Endometrial microvascular endothelial cells (primary cell): ENCODE measurements around the gene ASCL5. TPM values are rescaled to one million over a fixed set of nuclear protein-coding genes. Genes with fewer than 3 reads are reported as not detected.
"Not testable (repeated sequence)": the region's sequence is repeated elsewhere in the genome, so short reads cannot be mapped to it uniquely, and the experiment has no call there.

Source experiments
- in situ Hi-C: cut with HindIII; loops from 2 replicates; pipeline ENCODE4 v1.10.0; 2017; ENCODE audit warnings: low sequenced_read_pairs, low pct_unique_long_range_greater_than_20kb; ENCODE audit errors: inconsistent ontology term
- total RNA-seq: library from RNA; depleted of rRNA; stranded (reverse); fragments of >200 nt; gene quantifications from one replicate; pipeline ENCODE4 v1.2.3, GENCODE V29; 2015; ENCODE audit errors: inconsistent ontology term

The ASCL5 gene
- total RNA-seq: not detected

- in situ Hi-C loops: no loop called here
Observed at GRCh38 chr1:201126832-201127754, at the start of gene ASCL5. Gene ASCL5, minus strand, starts transcription at chr1:201127184. Its CDS starts 11,812 bp downstream, at chr1:201115372.

- in situ Hi-C loops: no loop called here
Observed at GRCh38 chr1:201175820-201176500, 49.0 kb upstream of the ASCL5 start.

- in situ Hi-C loops: no loop called here
Observed at GRCh38 chr1:201173736-201174135, 46.8 kb upstream of the ASCL5 start.

DNA sequence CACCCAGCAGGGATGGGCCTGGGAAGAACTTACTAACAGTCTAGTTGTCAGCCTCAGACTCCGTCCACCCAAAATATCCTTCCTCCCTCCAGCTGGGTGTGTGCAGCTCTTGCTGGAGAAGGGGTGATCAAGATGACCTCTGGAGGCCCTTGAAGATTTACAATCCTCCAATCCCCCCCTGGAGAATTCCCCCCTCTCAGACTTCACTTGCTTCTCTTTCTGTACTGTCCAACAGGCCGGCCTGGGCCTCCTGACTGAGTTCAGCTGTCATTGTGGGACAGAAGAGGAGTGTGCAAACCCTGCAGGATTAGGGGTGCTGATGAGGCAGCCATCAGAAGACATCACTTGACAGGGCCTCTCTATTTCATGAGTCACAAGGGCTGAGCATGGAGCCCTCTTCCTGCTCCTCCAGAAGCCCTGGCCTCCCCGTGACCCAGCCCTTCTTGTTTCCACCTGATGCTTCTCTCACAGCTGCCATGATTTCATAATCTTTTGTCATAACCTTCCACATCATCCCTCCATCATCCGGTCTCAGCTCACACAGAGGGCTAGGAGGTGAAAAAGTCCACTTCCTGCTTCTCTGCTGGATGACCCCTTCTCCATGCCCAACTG is 46.1 kb upstream of the ASCL5 start:
- in situ Hi-C loops: no loop called here

- in situ Hi-C loops: no loop called here
Observed at GRCh38 chr1:201172326-201172725, 45.3 kb upstream of the ASCL5 start.

- in situ Hi-C loops: no loop called here
Observed at GRCh38 chr1:201171063-201172036, 44.4 kb upstream of the ASCL5 start.

GRCh38 chr1:201170533-201171062 is 43.6 kb upstream of the ASCL5 start:
- in situ Hi-C loops: no loop called here

GRCh38 chr1:201169971-201170532 is 43.1 kb upstream of the ASCL5 start:
- in situ Hi-C loops: no loop called here

DNA sequence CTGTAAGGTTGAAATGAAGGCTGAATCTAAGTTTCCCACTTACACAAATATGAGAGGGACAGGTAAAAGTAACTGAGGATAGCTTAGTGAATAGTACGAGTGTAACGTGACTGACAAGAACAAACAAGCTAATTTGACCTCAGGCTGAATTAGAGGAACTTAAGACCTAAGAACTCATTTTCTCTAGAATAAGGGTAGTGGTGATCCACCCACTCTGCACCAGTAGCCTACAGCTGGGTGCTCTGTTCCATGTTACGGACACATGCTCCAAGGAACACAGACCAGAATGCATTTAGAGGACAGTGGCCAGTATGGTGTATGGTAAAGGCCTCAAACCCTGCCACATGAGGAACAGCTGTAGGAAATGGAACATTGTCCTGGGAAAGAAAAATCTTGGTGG is 42.2 kb upstream of the ASCL5 start:
- in situ Hi-C loops: no loop called here

- in situ Hi-C loops: no loop called here
Observed at GRCh38 chr1:201167041-201167991, 40.3 kb upstream of the ASCL5 start.

DNA sequence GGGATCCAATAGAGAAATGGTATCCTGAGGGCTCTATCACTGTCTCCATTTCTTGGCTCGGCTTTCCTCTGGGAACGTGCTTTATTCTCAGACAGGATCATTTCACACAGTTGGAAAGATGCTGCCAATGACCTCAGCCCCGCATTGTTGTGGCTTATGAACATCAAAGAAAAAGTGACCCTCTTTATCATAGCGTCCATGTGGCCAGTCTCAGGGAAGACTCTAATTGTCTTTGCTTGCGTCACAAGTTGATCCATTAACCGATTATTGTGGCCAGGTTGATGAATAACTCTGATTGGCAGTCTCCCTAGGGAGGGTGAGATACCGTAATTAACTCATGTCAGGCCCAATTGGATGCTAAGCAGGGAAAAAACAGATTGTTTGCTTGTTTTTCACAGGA is 37.7 kb upstream of the ASCL5 start:
- in situ Hi-C loops: no loop called here

DNA sequence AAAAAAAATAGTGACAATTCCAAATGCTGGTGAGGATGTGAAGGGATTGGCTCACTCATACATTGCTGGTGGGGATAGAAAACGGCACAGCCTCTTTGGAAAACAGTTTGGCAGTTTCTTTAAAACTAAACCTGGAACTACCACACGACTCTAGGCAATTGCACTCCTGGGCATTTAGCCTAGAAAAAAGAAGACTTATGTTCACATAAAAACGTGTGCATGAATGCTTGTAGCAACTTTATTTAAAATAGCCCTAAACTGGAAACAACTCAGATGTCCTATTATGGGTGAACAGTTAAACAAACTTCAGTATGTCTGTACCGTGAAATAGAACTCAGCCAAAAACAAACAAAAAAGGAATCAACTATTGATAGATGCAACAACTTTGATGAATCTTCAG is 36.7 kb upstream of the ASCL5 start:
- in situ Hi-C loops: no loop called here

DNA sequence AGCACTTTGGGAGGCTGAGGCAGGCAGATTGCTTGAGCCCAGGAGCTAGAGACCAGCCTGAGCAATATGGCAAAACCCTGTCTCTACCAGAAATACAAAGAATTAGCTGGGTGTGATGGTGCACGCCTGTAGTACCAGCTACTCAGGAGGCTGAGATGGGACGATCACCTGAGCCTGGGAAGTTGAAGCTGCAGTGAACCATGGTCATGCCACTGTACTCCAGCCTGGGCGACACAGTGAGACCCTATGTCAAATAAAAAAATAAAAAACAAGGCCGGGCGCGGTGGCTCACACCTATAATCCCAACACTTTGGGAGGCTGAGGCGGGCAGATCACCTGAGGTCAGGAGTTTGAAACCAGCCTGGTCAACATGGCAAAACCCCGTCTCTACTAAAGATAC is 36.1 kb upstream of the ASCL5 start:
- in situ Hi-C loops: not testable (repeated sequence)

DNA sequence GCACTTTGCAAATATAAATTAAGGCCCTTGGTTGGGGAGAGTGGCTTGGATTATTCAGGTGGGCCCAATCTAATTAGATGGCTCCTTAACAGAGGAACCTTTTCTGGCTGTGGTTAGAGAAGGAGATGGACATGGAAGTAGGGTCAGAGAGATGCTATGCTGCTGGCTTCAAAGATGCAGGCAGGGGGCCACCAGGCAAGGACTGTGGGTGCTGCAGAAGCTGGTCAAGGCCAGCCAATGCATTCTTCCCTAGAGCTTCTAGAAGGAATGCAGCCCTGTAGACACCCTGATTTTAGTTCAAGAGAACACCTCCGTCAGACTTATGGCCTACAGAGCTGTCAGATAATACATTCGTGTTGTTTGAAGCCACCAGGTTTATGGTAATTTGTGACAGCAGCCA is 31.0 kb upstream of the ASCL5 start:
- in situ Hi-C loops: no loop called here

- in situ Hi-C loops: no loop called here
Observed at GRCh38 chr1:201156819-201157218, 29.8 kb upstream of the ASCL5 start.

DNA sequence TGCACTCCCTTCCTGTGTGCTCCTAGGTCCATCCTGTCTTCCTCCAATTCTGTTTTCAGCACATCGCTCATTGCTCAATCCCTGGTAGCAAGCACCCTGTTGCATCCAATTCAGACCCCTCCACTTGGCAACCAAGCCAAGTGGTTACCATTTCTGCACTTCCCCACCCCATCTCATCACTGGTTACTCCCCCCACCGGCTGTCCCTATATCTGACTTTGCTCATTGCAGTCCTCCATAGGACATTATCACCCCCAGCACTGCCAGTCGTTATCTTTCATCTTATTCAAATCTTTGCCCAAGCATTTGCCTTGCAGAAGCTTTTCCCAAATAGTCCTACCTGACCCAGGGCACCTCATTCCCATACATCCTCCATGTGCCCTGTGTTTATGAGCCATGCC is 29.4 kb upstream of the ASCL5 start:
- in situ Hi-C loops: no loop called here

DNA sequence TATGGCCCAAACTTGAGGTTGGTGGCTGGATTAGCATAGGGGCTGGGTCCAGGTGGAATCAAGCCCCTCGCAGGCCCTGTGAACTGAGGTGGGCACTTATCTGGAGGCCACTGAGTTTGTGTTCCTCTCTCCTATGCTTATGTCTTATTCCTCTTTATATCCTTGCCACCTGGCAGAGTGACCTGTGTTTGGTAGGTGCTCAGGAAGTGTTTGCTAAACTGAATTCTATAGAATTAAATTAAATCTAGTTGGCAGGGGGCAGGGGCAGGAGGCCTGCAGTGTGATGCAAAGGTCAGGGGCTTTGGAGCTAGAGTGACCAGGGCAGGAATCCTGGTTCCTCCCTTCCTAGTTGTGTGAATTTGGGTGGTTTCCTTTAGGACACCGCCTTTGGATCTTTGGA is 28.4 kb upstream of the ASCL5 start:
- in situ Hi-C loops: no loop called here
